HepG2 (cell line): ENCODE measurements around the gene GRAP.

Experiments used
- CBFB ChIP-seq: sonication (generic); formaldehyde crosslinking; IDR thresholded peaks from 2 replicates; pipeline ENCODE4 v1.4.0; 2020; ENCODE audit warnings: missing genetic modification reagents
- FOXA1 ChIP-seq, 2 experiments: fragments of 450-650 bp in 1 of 2; sonication (generic) in 1 of 2; formaldehyde crosslinking in 1 of 2; IDR thresholded peaks; 2 replicates each; pipeline versions ENCODE4 v1.4.0 to v1.6.1; 2016 to 2020; ENCODE audit warnings: missing genetic modification reagents in 1 of 2
- HCFC1 ChIP-seq: fragments of 150-350 bp; IDR thresholded peaks from 2 replicates; pipeline ENCODE4 v1.6.1; 2014; ENCODE audit warnings: low read depth, low read length
- KLF15 ChIP-seq: sonication (generic); formaldehyde crosslinking; IDR thresholded peaks from 2 replicates; pipeline ENCODE4 v1.8.1; 2023; ENCODE audit warnings: borderline replicate concordance, mild to moderate bottlenecking, inconsistent platforms, missing genetic modification reagents, mixed read lengths
- NFIC ChIP-seq: IDR thresholded peaks from 2 replicates; pipeline ENCODE4 v1.6.1; 2012; ENCODE audit warnings: mild to moderate bottlenecking, low read length, inconsistent platforms
- PHF8 ChIP-seq: sonication (generic); formaldehyde crosslinking; IDR thresholded peaks from 2 replicates; pipeline ENCODE4 v1.5.0; 2020; ENCODE audit warnings: missing genetic modification reagents
- RFX1 ChIP-seq: fragments of 450-650 bp; IDR thresholded peaks from 2 replicates; pipeline ENCODE4 v1.6.1; 2017
- ZNF274 ChIP-seq: sonication (generic); formaldehyde crosslinking; IDR thresholded peaks from 2 replicates; pipeline ENCODE4 v1.5.1; 2020; ENCODE audit warnings: mild to moderate bottlenecking, missing genetic modification reagents
- ZNF292 ChIP-seq: sonication (generic); formaldehyde crosslinking; IDR thresholded peaks from 2 replicates; pipeline ENCODE4 v1.8.1; 2022; ENCODE audit warnings: mild to moderate bottlenecking, low read depth, missing genetic modification reagents, borderline replicate concordance
- TF ChIP-seq, protein P1 (sequence below), 2 experiments: IDR thresholded peaks; 2 replicates each; pipeline ENCODE4 v1.6.1; 2011 to 2012; ENCODE audit warnings: low read length in 2 of 2, borderline replicate concordance in 1 of 2, low read depth in 1 of 2, mild to moderate bottlenecking in 1 of 2, moderate library complexity in 1 of 2
- TF ChIP-seq, protein P2 (sequence below): sonication (generic); formaldehyde crosslinking; IDR thresholded peaks from 2 replicates; pipeline ENCODE4 v1.4.0; 2020; ENCODE audit warnings: missing genetic modification reagents
- TF ChIP-seq, protein P3 (sequence below): sonication (generic); formaldehyde crosslinking; conservative IDR thresholded peaks from 2 replicates; pipeline ENCODE4 v1.8.1; 2023; ENCODE audit warnings: missing genetic modification reagents

DNA sequence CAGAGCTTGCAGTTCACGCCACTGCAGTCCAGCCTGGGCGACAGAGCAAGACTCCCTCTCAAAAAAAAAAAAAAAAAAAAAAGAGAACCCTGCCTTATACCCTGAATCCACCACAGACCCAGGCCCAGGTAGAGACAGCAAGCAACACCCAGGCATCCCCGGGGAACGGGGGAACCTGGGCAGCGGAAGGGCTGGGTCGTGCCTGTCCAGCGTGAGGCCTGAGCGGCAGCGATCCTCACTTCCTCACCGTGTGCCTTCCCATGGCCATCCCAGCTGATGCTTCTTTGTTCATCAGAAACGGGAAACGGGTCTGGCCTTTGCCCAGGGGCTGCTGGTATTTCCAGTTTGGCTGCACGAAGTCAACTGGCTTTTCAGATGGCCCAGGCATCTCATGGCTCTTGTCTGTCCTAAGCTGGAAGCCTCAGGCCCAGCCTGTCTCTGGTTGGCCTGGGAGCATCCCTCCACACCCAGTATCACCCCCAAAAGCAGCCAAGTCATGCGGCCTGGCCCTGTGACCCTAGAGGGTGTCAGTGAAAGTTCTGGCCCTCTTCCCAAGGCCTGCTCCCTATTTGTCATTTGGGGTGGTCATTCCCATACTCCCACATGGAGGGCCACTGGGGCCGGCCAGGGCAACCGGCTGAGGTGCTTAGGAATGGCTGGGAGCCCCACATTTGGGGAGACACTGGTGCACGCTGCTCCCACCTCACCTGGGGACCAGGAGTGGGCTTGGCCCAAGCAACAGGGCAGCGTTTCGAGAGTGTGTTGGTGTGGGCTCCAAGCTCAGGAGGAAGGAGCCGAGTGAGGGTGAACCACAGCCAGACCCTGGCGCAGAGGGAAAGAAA is 62.3 kb downstream of the GRAP start:
- TF ChIP-seq FOXA1 (IDR thresholded peaks at IDR 0.05), result no peak
- TF ChIP-seq FOXA1 (CRISPR knock-in tag; IDR thresholded peaks at IDR 0.05), result no peak
- TF ChIP-seq, protein P1, sequence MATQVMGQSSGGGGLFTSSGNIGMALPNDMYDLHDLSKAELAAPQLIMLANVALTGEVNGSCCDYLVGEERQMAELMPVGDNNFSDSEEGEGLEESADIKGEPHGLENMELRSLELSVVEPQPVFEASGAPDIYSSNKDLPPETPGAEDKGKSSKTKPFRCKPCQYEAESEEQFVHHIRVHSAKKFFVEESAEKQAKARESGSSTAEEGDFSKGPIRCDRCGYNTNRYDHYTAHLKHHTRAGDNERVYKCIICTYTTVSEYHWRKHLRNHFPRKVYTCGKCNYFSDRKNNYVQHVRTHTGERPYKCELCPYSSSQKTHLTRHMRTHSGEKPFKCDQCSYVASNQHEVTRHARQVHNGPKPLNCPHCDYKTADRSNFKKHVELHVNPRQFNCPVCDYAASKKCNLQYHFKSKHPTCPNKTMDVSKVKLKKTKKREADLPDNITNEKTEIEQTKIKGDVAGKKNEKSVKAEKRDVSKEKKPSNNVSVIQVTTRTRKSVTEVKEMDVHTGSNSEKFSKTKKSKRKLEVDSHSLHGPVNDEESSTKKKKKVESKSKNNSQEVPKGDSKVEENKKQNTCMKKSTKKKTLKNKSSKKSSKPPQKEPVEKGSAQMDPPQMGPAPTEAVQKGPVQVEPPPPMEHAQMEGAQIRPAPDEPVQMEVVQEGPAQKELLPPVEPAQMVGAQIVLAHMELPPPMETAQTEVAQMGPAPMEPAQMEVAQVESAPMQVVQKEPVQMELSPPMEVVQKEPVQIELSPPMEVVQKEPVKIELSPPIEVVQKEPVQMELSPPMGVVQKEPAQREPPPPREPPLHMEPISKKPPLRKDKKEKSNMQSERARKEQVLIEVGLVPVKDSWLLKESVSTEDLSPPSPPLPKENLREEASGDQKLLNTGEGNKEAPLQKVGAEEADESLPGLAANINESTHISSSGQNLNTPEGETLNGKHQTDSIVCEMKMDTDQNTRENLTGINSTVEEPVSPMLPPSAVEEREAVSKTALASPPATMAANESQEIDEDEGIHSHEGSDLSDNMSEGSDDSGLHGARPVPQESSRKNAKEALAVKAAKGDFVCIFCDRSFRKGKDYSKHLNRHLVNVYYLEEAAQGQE (IDR thresholded peaks at IDR 0.05; ENCODE audit: borderline replicate concordance in 1 of 2, low read depth in 1 of 2, low read length in 2 of 2), result no peak
- TF ChIP-seq NFIC, result no peak
- TF ChIP-seq, protein P2, sequence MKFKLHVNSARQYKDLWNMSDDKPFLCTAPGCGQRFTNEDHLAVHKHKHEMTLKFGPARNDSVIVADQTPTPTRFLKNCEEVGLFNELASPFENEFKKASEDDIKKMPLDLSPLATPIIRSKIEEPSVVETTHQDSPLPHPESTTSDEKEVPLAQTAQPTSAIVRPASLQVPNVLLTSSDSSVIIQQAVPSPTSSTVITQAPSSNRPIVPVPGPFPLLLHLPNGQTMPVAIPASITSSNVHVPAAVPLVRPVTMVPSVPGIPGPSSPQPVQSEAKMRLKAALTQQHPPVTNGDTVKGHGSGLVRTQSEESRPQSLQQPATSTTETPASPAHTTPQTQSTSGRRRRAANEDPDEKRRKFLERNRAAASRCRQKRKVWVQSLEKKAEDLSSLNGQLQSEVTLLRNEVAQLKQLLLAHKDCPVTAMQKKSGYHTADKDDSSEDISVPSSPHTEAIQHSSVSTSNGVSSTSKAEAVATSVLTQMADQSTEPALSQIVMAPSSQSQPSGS, result no peak
- TF ChIP-seq HCFC1, result no peak
- TF ChIP-seq PHF8 (CRISPR knock-in tag), result no peak
- TF ChIP-seq ZNF292 (CRISPR knock-in tag), result no peak
- no peak for TF ChIP-seq KLF15 (CRISPR knock-in tag)
- no peak for TF ChIP-seq CBFB
- TF ChIP-seq, protein P3, sequence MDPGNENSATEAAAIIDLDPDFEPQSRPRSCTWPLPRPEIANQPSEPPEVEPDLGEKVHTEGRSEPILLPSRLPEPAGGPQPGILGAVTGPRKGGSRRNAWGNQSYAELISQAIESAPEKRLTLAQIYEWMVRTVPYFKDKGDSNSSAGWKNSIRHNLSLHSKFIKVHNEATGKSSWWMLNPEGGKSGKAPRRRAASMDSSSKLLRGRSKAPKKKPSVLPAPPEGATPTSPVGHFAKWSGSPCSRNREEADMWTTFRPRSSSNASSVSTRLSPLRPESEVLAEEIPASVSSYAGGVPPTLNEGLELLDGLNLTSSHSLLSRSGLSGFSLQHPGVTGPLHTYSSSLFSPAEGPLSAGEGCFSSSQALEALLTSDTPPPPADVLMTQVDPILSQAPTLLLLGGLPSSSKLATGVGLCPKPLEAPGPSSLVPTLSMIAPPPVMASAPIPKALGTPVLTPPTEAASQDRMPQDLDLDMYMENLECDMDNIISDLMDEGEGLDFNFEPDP (CRISPR knock-in tag), result no peak
- TF ChIP-seq ZNF274 (CRISPR knock-in tag), result no peak
- TF ChIP-seq RFX1, result no peak
